ENCODE data around the gene PIK3R2. TPM values are rescaled to one million over a fixed set of nuclear protein-coding genes. Genes with fewer than 3 reads are reported as not detected.

PIK3R2 gene
- total and polyA plus RNA-seq, 4 donors: 1.5 to 37.8 (median 7.7) TPM

DNA sequence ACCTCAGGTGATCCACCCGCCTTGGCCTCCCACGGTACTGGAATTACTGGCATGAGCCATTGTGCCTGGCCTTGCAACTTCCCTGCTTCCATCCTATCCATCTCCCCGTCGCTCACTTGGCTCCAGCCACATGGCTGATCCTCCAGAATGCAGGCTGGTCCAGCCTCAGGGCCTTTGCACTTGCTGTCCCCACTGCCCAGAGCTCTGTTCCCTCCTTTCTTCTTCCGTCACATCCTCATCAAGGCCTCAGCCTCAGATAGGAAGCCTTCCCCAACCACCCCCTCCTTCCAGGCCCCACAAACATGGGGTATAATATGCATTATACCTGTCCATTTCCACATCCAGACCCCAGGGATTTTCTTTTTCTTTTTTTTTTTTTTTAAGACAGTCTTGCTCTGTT lies 39.1 kb upstream of the PIK3R2 start:
- WGBS: 88% methylated on average over 5 of the region's 5 CpGs
- H3K27me3 ChIP-seq (ENCODE audit: control insufficient read depth in 4 of 4, insufficient read depth in 4 of 4, low read length in 3 of 4): no peaks in the 10 kb centered on the region
- no peak overlapping the region for H3K9ac ChIP-seq (ENCODE audit: low read depth in 1 of 2, low read length in 2 of 2)
- no peak overlapping the region for H3K27ac ChIP-seq (ENCODE audit: low read depth in 1 of 2, low read length in 2 of 2)
- no peaks in the 10 kb centered on the region for H3K9me3 ChIP-seq (ENCODE audit: control insufficient read depth in 4 of 4, low read length in 3 of 4)
- H3K4me1 ChIP-seq (ENCODE audit: control insufficient read depth in 4 of 4, insufficient read depth in 4 of 4, low read length in 3 of 4): peaks cover 15 to 57% (median 43%) of the 10 kb centered on the region in 4 donors
- no peak for DNase-seq (ENCODE audit: low spot score)
- H3K36me3 ChIP-seq (ENCODE audit: control insufficient read depth in 4 of 4, insufficient read depth in 3 of 4, low read depth in 1 of 4, low read length in 3 of 4): peaks cover 0 to 3% (median 3%) of the 10 kb centered on the region in 4 donors
- TF ChIP-seq JUND (IDR thresholded peaks at IDR 0.05) (no peak), GABPA (IDR thresholded peaks at IDR 0.05 in 1 of 2, conservative IDR thresholded peaks at IDR 0.05 in 1 of 2) (no peak), EGR1 (IDR thresholded peaks at IDR 0.05; ENCODE audit: low read depth in 2 of 2) (no peak), TAF1 (conservative IDR thresholded peaks at IDR 0.05) (no peak), HNF4A (conservative IDR thresholded peaks at IDR 0.05) (no peak), FOXA1 (IDR thresholded peaks at IDR 0.05) (no peak), FOXA2 (IDR thresholded peaks at IDR 0.05) (no peak), NR2F2 (IDR thresholded peaks at IDR 0.05) (no peak)
- TF ChIP-seq, protein P1, sequence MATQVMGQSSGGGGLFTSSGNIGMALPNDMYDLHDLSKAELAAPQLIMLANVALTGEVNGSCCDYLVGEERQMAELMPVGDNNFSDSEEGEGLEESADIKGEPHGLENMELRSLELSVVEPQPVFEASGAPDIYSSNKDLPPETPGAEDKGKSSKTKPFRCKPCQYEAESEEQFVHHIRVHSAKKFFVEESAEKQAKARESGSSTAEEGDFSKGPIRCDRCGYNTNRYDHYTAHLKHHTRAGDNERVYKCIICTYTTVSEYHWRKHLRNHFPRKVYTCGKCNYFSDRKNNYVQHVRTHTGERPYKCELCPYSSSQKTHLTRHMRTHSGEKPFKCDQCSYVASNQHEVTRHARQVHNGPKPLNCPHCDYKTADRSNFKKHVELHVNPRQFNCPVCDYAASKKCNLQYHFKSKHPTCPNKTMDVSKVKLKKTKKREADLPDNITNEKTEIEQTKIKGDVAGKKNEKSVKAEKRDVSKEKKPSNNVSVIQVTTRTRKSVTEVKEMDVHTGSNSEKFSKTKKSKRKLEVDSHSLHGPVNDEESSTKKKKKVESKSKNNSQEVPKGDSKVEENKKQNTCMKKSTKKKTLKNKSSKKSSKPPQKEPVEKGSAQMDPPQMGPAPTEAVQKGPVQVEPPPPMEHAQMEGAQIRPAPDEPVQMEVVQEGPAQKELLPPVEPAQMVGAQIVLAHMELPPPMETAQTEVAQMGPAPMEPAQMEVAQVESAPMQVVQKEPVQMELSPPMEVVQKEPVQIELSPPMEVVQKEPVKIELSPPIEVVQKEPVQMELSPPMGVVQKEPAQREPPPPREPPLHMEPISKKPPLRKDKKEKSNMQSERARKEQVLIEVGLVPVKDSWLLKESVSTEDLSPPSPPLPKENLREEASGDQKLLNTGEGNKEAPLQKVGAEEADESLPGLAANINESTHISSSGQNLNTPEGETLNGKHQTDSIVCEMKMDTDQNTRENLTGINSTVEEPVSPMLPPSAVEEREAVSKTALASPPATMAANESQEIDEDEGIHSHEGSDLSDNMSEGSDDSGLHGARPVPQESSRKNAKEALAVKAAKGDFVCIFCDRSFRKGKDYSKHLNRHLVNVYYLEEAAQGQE (IDR thresholded peaks at IDR 0.05): no peak
- TF ChIP-seq, protein P2, sequence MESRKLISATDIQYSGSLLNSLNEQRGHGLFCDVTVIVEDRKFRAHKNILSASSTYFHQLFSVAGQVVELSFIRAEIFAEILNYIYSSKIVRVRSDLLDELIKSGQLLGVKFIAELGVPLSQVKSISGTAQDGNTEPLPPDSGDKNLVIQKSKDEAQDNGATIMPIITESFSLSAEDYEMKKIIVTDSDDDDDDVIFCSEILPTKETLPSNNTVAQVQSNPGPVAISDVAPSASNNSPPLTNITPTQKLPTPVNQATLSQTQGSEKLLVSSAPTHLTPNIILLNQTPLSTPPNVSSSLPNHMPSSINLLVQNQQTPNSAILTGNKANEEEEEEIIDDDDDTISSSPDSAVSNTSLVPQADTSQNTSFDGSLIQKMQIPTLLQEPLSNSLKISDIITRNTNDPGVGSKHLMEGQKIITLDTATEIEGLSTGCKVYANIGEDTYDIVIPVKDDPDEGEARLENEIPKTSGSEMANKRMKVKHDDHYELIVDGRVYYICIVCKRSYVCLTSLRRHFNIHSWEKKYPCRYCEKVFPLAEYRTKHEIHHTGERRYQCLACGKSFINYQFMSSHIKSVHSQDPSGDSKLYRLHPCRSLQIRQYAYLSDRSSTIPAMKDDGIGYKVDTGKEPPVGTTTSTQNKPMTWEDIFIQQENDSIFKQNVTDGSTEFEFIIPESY (IDR thresholded peaks at IDR 0.05): no peak
- TF ChIP-seq, protein P3, sequence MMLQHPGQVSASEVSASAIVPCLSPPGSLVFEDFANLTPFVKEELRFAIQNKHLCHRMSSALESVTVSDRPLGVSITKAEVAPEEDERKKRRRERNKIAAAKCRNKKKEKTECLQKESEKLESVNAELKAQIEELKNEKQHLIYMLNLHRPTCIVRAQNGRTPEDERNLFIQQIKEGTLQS (IDR thresholded peaks at IDR 0.05): no peak
- H3K4me3 ChIP-seq (ENCODE audit: low read depth in 1 of 3, low read length in 3 of 3): no peak overlapping the region

DNA sequence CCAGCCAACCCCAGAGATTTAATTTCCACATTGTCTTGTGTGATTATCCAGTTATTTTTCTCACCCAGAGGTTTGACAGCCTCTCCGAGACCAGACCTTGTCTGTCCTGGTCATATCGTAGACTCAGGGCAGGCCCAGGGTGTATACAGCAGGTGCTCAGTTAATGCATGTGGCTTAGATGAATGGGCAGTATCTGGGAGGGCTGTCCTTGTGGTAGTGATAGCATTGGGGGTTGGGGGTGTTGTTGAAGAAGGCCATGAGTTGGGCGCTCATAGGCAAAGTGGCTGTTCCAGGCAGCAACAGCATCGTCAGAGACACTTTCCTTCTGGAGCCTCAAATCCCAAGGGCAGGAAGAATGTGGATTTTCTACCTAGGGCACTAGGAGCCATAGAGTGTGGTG lies 38.5 kb upstream of the PIK3R2 start:
- TF ChIP-seq, protein P2 (IDR thresholded peaks at IDR 0.05): no peak
- TF ChIP-seq HNF4A (conservative IDR thresholded peaks at IDR 0.05) (no peak), RAD21 (IDR thresholded peaks at IDR 0.05) (no peak), FOXA1 (IDR thresholded peaks at IDR 0.05) (no peak), HNF4G (IDR thresholded peaks at IDR 0.05) (no peak), NR2F2 (IDR thresholded peaks at IDR 0.05) (no peak), SP1 (IDR thresholded peaks at IDR 0.05) (no peak), TAF1 (conservative IDR thresholded peaks at IDR 0.05) (no peak), GABPA (IDR thresholded peaks at IDR 0.05 in 1 of 2, conservative IDR thresholded peaks at IDR 0.05 in 1 of 2) (no peak), YY1 (IDR thresholded peaks at IDR 0.05) (no peak), RXRA (IDR thresholded peaks at IDR 0.05) (no peak), JUND (IDR thresholded peaks at IDR 0.05) (no peak)
- TF ChIP-seq, protein P1 (IDR thresholded peaks at IDR 0.05): no peak
- TF ChIP-seq, protein P3 (IDR thresholded peaks at IDR 0.05): no peak
- TF ChIP-seq, protein P4, sequence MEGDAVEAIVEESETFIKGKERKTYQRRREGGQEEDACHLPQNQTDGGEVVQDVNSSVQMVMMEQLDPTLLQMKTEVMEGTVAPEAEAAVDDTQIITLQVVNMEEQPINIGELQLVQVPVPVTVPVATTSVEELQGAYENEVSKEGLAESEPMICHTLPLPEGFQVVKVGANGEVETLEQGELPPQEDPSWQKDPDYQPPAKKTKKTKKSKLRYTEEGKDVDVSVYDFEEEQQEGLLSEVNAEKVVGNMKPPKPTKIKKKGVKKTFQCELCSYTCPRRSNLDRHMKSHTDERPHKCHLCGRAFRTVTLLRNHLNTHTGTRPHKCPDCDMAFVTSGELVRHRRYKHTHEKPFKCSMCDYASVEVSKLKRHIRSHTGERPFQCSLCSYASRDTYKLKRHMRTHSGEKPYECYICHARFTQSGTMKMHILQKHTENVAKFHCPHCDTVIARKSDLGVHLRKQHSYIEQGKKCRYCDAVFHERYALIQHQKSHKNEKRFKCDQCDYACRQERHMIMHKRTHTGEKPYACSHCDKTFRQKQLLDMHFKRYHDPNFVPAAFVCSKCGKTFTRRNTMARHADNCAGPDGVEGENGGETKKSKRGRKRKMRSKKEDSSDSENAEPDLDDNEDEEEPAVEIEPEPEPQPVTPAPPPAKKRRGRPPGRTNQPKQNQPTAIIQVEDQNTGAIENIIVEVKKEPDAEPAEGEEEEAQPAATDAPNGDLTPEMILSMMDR (IDR thresholded peaks at IDR 0.05; ENCODE audit: low read depth, low read length, missing input control): no peak
- TF ChIP-seq, protein P5, sequence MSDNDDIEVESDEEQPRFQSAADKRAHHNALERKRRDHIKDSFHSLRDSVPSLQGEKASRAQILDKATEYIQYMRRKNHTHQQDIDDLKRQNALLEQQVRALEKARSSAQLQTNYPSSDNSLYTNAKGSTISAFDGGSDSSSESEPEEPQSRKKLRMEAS (IDR thresholded peaks at IDR 0.05): no peak
- no peak overlapping the region for H3K9ac ChIP-seq (ENCODE audit: low read depth in 1 of 2, low read length in 2 of 2)
- no peak overlapping the region for H3K4me3 ChIP-seq (ENCODE audit: low read depth in 1 of 3, low read length in 3 of 3)
- no peak overlapping the region for H3K27ac ChIP-seq (ENCODE audit: low read depth in 1 of 2, low read length in 2 of 2)
- DNase-seq (ENCODE audit: low spot score): no peak
- peaks cover 0 to 3% (median 3%) of the 10 kb centered on the region in 4 donors for H3K36me3 ChIP-seq (ENCODE audit: control insufficient read depth in 4 of 4, insufficient read depth in 3 of 4, low read depth in 1 of 4, low read length in 3 of 4)
- peaks cover 11 to 58% (median 40%) of the 10 kb centered on the region in 4 donors for H3K4me1 ChIP-seq (ENCODE audit: control insufficient read depth in 4 of 4, insufficient read depth in 4 of 4, low read length in 3 of 4)
- H3K9me3 ChIP-seq (ENCODE audit: control insufficient read depth in 4 of 4, low read length in 3 of 4): no peaks in the 10 kb centered on the region
- WGBS: 96% methylated on average over 4 of the region's 4 CpGs
- no peaks in the 10 kb centered on the region for H3K27me3 ChIP-seq (ENCODE audit: control insufficient read depth in 4 of 4, insufficient read depth in 4 of 4, low read length in 3 of 4)
